ENCODE measurements around the gene RTF2. TPM values are rescaled to one million over a fixed set of nuclear protein-coding genes. Genes with fewer than 3 reads are reported as not detected.

The RTF2 gene
- total RNA-seq, 4 donors from 2014 or later: 54.3 to 74.1 (median 65.2) TPM

DNA sequence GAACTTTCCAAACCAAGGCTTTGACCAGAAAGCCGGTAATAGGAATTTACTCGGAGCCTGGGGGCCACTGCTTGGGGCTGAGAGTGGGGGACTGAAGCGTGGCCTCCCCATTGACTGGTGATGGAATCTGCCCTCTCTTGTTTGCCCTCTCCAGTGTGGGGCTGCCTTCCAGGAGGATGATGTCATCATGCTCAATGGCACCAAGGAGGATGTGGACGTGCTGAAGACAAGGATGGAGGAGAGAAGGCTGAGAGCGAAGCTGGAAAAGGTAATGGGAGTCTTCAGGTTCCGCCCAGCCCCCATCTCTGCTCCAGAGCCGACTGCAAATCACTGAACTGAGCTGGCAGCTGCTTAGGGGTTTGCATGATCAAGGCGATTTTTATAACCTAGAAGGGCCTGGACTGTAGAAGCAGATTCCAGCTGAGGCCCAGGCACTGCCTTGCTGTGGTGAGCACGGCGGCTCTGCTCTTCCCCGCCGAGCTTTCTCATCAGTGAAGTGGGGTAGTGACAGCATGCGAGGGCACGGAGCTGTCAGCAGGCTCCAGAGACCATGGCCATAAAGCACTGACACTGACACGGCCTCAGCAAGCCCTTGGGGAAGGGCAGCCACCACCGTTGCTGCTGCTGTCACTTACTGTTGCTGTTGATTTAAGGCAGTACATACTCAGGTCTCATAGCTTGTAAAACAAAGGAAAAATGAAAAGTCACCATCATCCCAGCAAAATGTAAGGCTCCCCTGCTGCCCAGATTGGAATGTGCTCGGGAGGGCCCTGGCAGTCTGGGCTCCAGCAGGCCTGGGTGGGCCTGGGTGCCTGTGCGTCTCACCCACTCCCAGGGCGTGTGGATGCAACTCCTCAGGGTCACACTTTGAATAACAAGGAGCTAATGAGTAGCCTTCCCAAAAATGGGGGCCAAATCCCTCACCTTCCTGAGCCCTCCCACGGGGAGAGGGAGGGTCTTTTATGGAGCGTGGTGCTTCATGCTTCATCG lies 45.0 kb downstream of the RTF2 start:
- Histone ChIP-seq H3K27me3 (no peaks in the 10 kb centered on the region), H3K4me1 (peaks cover 0 to 4% (median 0%) of the 10 kb centered on the region in 4 donors), H3K4me3 (no peak overlapping the region), H3K36me3 (peaks cover 0 to 64% (median 22%) of the 10 kb centered on the region in 3 donors), H3K9me3 (peaks cover 0 to 2% (median 0%) of the 10 kb centered on the region in 4 donors), H3K27ac (no peak overlapping the region)
- no peak for DNase-seq (ENCODE audit: low spot score in 2 of 2)
- 68 to 78% methylated on average over 22 of the region's 22 CpGs for WGBS, 2 donors
- TF ChIP-seq POLR2A (IDR thresholded peaks at IDR 0.05): no peak
- TF ChIP-seq, protein P1, sequence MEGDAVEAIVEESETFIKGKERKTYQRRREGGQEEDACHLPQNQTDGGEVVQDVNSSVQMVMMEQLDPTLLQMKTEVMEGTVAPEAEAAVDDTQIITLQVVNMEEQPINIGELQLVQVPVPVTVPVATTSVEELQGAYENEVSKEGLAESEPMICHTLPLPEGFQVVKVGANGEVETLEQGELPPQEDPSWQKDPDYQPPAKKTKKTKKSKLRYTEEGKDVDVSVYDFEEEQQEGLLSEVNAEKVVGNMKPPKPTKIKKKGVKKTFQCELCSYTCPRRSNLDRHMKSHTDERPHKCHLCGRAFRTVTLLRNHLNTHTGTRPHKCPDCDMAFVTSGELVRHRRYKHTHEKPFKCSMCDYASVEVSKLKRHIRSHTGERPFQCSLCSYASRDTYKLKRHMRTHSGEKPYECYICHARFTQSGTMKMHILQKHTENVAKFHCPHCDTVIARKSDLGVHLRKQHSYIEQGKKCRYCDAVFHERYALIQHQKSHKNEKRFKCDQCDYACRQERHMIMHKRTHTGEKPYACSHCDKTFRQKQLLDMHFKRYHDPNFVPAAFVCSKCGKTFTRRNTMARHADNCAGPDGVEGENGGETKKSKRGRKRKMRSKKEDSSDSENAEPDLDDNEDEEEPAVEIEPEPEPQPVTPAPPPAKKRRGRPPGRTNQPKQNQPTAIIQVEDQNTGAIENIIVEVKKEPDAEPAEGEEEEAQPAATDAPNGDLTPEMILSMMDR (IDR thresholded peaks at IDR 0.05): no peak
- no peak for TF ChIP-seq EP300 (IDR thresholded peaks at IDR 0.05)

DNA sequence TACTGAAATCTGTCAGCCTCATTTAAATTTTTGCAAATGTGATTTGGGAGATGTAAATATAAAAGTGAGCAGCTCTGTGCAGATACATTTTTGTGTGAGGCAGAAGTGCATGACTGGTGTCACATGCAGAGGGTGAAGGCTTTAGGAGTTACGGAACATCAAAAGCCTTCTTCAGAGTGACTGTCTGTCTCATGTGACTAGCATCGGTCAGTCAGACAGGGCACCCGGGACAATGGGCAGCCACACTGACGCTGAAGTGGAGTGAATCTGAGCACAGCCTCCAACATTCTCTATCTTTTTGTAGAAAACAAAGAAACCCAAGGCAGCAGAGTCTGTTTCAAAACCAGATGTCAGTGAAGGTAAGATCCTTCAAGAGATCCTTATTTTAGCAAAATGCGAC lies 48.2 kb downstream of the RTF2 start:
- Histone ChIP-seq H3K27me3 (no peaks in the 10 kb centered on the region), H3K9me3 (peaks cover 0 to 24% (median 6%) of the 10 kb centered on the region in 4 donors), H3K27ac (no peak overlapping the region), H3K36me3 (peaks cover 5 to 90% (median 39%) of the 10 kb centered on the region in 3 donors), H3K4me3 (no peak overlapping the region), H3K4me1 (peaks cover 0 to 4% (median 0%) of the 10 kb centered on the region in 4 donors)
- 63 to 75% methylated on average over 5 of the region's 5 CpGs for WGBS, 2 donors
- DNase-seq (ENCODE audit: low spot score in 2 of 2): no peak
- no peak for TF ChIP-seq EP300 (IDR thresholded peaks at IDR 0.05)
- no peak for TF ChIP-seq POLR2A (IDR thresholded peaks at IDR 0.05)
- TF ChIP-seq, protein P1 (IDR thresholded peaks at IDR 0.05): no peak

DNA sequence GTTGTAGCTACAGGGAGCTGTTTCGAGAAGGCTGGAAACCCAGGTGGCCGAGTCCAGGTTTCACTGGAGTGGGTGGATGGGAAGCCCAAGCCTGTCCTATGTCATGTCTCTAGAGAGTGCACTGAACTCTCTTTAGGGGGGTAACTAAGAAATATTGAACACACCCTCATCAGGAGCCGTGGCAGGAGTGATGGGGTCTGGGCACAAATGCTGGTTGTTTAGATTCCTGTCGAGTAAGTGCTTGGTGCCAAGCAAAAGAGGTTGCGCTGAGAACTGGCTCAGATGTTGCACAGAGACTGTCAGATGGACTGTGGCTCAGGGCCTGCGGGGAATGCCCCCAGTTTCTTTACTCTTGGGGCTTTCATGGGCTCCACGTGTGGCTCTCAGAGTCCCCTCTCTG lies 48.8 kb downstream of the RTF2 start:
- peaks cover 0 to 29% (median 6%) of the 10 kb centered on the region in 4 donors for H3K9me3 ChIP-seq
- H3K27ac ChIP-seq: no peak overlapping the region
- 87 to 98% methylated on average over 7 of the region's 7 CpGs for WGBS, 2 donors
- no peak overlapping the region for H3K4me3 ChIP-seq
- TF ChIP-seq POLR2A (IDR thresholded peaks at IDR 0.05) (no peak), EP300 (IDR thresholded peaks at IDR 0.05) (no peak)
- TF ChIP-seq, protein P1 (IDR thresholded peaks at IDR 0.05): no peak
- H3K36me3 ChIP-seq: peaks cover 5 to 87% (median 39%) of the 10 kb centered on the region in 3 donors
- H3K4me1 ChIP-seq: peaks cover 0 to 4% (median 0%) of the 10 kb centered on the region in 4 donors
- H3K27me3 ChIP-seq: no peaks in the 10 kb centered on the region
- no peak for DNase-seq (ENCODE audit: low spot score in 2 of 2)

DNA sequence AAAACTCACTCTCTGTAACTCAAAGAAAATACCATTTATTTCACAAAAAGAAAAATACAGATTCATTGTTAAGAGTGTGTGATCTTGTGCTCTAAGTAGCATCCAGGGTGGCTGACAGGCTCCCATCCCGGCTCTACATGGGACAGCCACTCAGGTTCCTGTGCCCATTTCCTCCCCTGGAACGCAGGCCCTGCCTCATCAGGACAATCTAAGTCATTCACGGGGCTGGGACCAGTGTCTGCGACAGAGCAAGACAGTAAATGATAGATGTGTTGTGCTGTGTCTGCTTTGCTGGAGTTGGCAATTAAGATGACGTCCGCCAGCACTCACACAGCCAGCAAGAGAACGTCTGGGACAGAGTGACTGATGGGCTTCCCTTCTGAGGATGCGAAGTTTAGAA lies 49.2 kb downstream of the RTF2 start:
- DNase-seq (ENCODE audit: low spot score in 2 of 2): no peak
- TF ChIP-seq, protein P1 (IDR thresholded peaks at IDR 0.05): no peak
- TF ChIP-seq POLR2A (IDR thresholded peaks at IDR 0.05): no peak
- TF ChIP-seq EP300 (IDR thresholded peaks at IDR 0.05): no peak
- Histone ChIP-seq H3K4me3 (no peak overlapping the region), H3K9me3 (peaks cover 0 to 30% (median 6%) of the 10 kb centered on the region in 4 donors), H3K4me1 (peaks cover 0 to 4% (median 0%) of the 10 kb centered on the region in 4 donors), H3K27me3 (no peaks in the 10 kb centered on the region), H3K27ac (no peak overlapping the region), H3K36me3 (peaks cover 5 to 84% (median 39%) of the 10 kb centered on the region in 3 donors)
- 82 to 89% methylated on average over 8 of the region's 8 CpGs for WGBS, 2 donors

DNA sequence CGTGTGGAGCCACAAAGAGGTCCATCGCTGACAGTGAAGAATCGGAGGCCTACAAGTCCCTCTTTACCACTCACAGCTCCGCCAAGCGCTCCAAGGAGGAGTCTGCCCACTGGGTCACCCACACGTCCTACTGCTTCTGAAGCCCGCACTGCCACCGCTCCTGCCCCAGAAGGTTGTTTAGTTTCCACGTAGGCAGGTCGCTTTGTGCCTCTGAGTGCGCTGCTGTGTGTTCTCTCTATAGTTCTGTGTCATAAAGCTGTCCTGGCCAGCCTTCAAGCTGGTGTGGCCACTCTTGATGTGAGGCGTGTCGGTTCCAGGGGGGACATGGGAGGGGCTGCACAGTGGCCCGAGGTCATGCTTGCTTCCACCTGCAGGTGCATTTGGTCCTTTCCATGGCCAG lies 49.7 kb downstream of the RTF2 start:
- H3K4me3 ChIP-seq: no peak overlapping the region
- H3K27me3 ChIP-seq: no peaks in the 10 kb centered on the region
- WGBS, 2 donors: 94 to 95% methylated on average over 14 of the region's 14 CpGs
- peaks cover 0 to 30% (median 6%) of the 10 kb centered on the region in 4 donors for H3K9me3 ChIP-seq
- no peak for DNase-seq (ENCODE audit: low spot score in 2 of 2)
- peaks cover 5 to 80% (median 39%) of the 10 kb centered on the region in 3 donors for H3K36me3 ChIP-seq
- H3K27ac ChIP-seq: no peak overlapping the region
- H3K4me1 ChIP-seq: peaks cover 0 to 4% (median 0%) of the 10 kb centered on the region in 4 donors
- no peak for TF ChIP-seq POLR2A (IDR thresholded peaks at IDR 0.05)
- TF ChIP-seq, protein P1 (IDR thresholded peaks at IDR 0.05): no peak
- TF ChIP-seq EP300 (IDR thresholded peaks at IDR 0.05): no peak

Data from tibial nerve (tissue), 4 donors.